Upper lobe of left lung (tissue), 6 donors: ENCODE measurements around the gene PPM1B. TPM values are rescaled to one million over a fixed set of nuclear protein-coding genes. Genes with fewer than 3 reads are reported as not detected.

Experiments used
- ATAC-seq, 2 donors: fragments of 200-7000 bp; cut with Tn5 transposase; one replicate each; pipeline ENCODE4 v1.9.1; 2022; ENCODE audit warnings: mild to moderate bottlenecking in 2 of 2, moderate library complexity in 2 of 2; ENCODE audit not compliant: low FRiP score in 2 of 2
- DNase-seq, 2 donors: peaks; one replicate each; pipeline ENCODE4 v3.0.0-alpha.2; 2019 to 2020
- H3K27ac ChIP-seq, 4 donors: fragments of 200-600 bp; sonication (generic); one replicate each; pipeline ENCODE4 v1.5.1; 2016 to 2019
- H3K27me3 ChIP-seq, 4 donors: fragments of 200-600 bp; sonication (generic); one replicate each; pipeline ENCODE4 v1.5.1; 2017 to 2019
- H3K36me3 ChIP-seq, 4 donors: fragments of 200-600 bp; sonication (generic); one replicate each; pipeline ENCODE4 v1.5.1; 2016 to 2019
- H3K4me1 ChIP-seq, 4 donors: fragments of 200-600 bp; sonication (generic); one replicate each; pipeline ENCODE4 v1.5.1; 2018 to 2019
- H3K4me3 ChIP-seq, 4 donors: fragments of 200-600 bp; sonication (generic); one replicate each; pipeline ENCODE4 v1.5.1; 2017 to 2019; ENCODE audit warnings: mild to moderate bottlenecking in 2 of 4, moderate library complexity in 1 of 4
- H3K9me3 ChIP-seq, 4 donors: fragments of 200-600 bp; sonication (generic); one replicate each; pipeline ENCODE4 v1.5.1; 2018 to 2019
- CTCF ChIP-seq, 6 experiments: fragments of 450-650 bp in 4 of 6; fragments of 200-600 bp in 2 of 6; sonication (generic) in 2 of 6; IDR thresholded peaks; one replicate each; pipeline ENCODE4 v1.5.1; 2016 to 2019; ENCODE audit warnings: antibody characterized with exemption in 6 of 6
- EP300 ChIP-seq, 4 donors: sonication (generic); formaldehyde crosslinking; IDR thresholded peaks; one replicate each; pipeline ENCODE4 v1.5.1; 2017; ENCODE audit warnings: antibody characterized with exemption in 4 of 4, control low read depth in 2 of 4
- POLR2A ChIP-seq, 4 donors: fragments of 450-650 bp; IDR thresholded peaks; one replicate each; pipeline ENCODE4 v1.5.1; 2016 to 2017; ENCODE audit warnings: antibody characterized with exemption in 4 of 4, mild to moderate bottlenecking in 2 of 4
- POLR2AphosphoS5 ChIP-seq, 2 donors: sonication (generic); formaldehyde crosslinking; IDR thresholded peaks; one replicate each; pipeline ENCODE4 v1.5.1; 2017; ENCODE audit warnings: antibody characterized with exemption in 2 of 2
- WGBS, 2 donors: methylation state at CpG; one replicate each; pipeline ENCODE4 v1.1.5; 2017 to 2018; 5-methylcytosine and 5-hydroxymethylcytosine counted together
- total RNA-seq, 6 donors: library from RNA; depleted of rRNA in 4 of 6; stranded (reverse); fragments of >200 nt in 4 of 6; gene quantifications; one replicate each; pipeline versions ENCODE4 v1.1.0 to v1.2.1, GENCODE V29; 2016 to 2021
- donor health status: DM: no; HTN: no; CAD: no; lungs with moderate emphysema.
- donor health status: DM: no; HTN: yes; CAD: no; lungs with severe emphysema.

The PPM1B gene
- total RNA-seq, 6 donors from 2014 or later, result 35.5 to 71.2 (median 45.6) TPM

GRCh38 chr2:44269831-44270230, 101.2 kb downstream of the PPM1B start:
- DNase-seq (no peak), ATAC-seq (no peak)
- no peak for TF ChIP-seq POLR2A (IDR thresholded peaks at IDR 0.05)
- no peak for TF ChIP-seq POLR2AphosphoS5 (IDR thresholded peaks at IDR 0.05)
- TF ChIP-seq CTCF (IDR thresholded peaks at IDR 0.05), result no peak
- no peak for TF ChIP-seq EP300 (IDR thresholded peaks at IDR 0.05)
- WGBS, 2 donors, result 64 to 76% methylated on average over 1 of the region's 1 CpG
- Histone ChIP-seq H3K9me3 (no peaks in the 10 kb centered on the region), H3K4me1 (no peaks in the 10 kb centered on the region), H3K27ac (no peak overlapping the region), H3K27me3 (no peaks in the 10 kb centered on the region), H3K4me3 (no peak overlapping the region), H3K36me3 (no peaks in the 10 kb centered on the region)

GRCh38 chr2:44271296-44271695, 102.6 kb downstream of the PPM1B start:
- H3K27ac ChIP-seq, result no peak overlapping the region
- H3K9me3 ChIP-seq, result no peaks in the 10 kb centered on the region
- no peaks in the 10 kb centered on the region for H3K36me3 ChIP-seq
- TF ChIP-seq POLR2AphosphoS5 (IDR thresholded peaks at IDR 0.05), result no peak
- TF ChIP-seq EP300 (IDR thresholded peaks at IDR 0.05), result no peak
- TF ChIP-seq POLR2A (IDR thresholded peaks at IDR 0.05), result no peak
- no peak for TF ChIP-seq CTCF (IDR thresholded peaks at IDR 0.05)
- no peak for DNase-seq
- ATAC-seq, result no peak
- no peaks in the 10 kb centered on the region for H3K27me3 ChIP-seq
- H3K4me3 ChIP-seq, result no peak overlapping the region
- H3K4me1 ChIP-seq, result no peaks in the 10 kb centered on the region
- WGBS, 2 donors, result 94 to 96% methylated on average over 7 of the region's 7 CpGs

GRCh38 chr2:44273076-44273475, 104.4 kb downstream of the PPM1B start:
- Histone ChIP-seq H3K27me3 (no peaks in the 10 kb centered on the region), H3K27ac (no peak overlapping the region), H3K9me3 (no peaks in the 10 kb centered on the region), H3K4me3 (no peak overlapping the region), H3K36me3 (no peaks in the 10 kb centered on the region), H3K4me1 (no peaks in the 10 kb centered on the region)
- TF ChIP-seq POLR2A (IDR thresholded peaks at IDR 0.05), result no peak
- no peak for TF ChIP-seq POLR2AphosphoS5 (IDR thresholded peaks at IDR 0.05)
- TF ChIP-seq EP300 (IDR thresholded peaks at IDR 0.05), result no peak
- no peak for TF ChIP-seq CTCF (IDR thresholded peaks at IDR 0.05)
- ATAC-seq (no peak), DNase-seq (no peak)
- whole genome bisulfite sequencing, 2 donors, result 67 to 69% methylated on average over 3 of the region's 3 CpGs

- no peak for TF ChIP-seq CTCF (IDR thresholded peaks at IDR 0.05)
- no peak for TF ChIP-seq EP300 (IDR thresholded peaks at IDR 0.05)
- TF ChIP-seq POLR2AphosphoS5 (IDR thresholded peaks at IDR 0.05), result no peak
- TF ChIP-seq POLR2A (IDR thresholded peaks at IDR 0.05), result no peak
- no peaks in the 10 kb centered on the region for H3K9me3 ChIP-seq
- no peak overlapping the region for H3K4me3 ChIP-seq
- 55 to 69% methylated on average over 2 of the region's 2 CpGs for WGBS, 2 donors
- no peaks in the 10 kb centered on the region for H3K27me3 ChIP-seq
- H3K4me1 ChIP-seq, result no peaks in the 10 kb centered on the region
- no peak overlapping the region for H3K27ac ChIP-seq
- ATAC-seq, result no peak
- DNase-seq, result no peak
- no peaks in the 10 kb centered on the region for H3K36me3 ChIP-seq
Observed at GRCh38 chr2:44273596-44273995, 104.9 kb downstream of the PPM1B start.

- no peaks in the 10 kb centered on the region for H3K9me3 ChIP-seq
- H3K4me3 ChIP-seq, result no peak overlapping the region
- ATAC-seq (no peak), DNase-seq (no peak)
- 64 to 69% methylated on average over 2 of the region's 2 CpGs for WGBS, 2 donors
- H3K4me1 ChIP-seq, result no peaks in the 10 kb centered on the region
- no peaks in the 10 kb centered on the region for H3K27me3 ChIP-seq
- H3K27ac ChIP-seq, result no peak overlapping the region
- no peak for TF ChIP-seq EP300 (IDR thresholded peaks at IDR 0.05)
- no peak for TF ChIP-seq POLR2A (IDR thresholded peaks at IDR 0.05)
- no peak for TF ChIP-seq POLR2AphosphoS5 (IDR thresholded peaks at IDR 0.05)
- no peak for TF ChIP-seq CTCF (IDR thresholded peaks at IDR 0.05)
- H3K36me3 ChIP-seq, result no peaks in the 10 kb centered on the region
Observed at GRCh38 chr2:44275927-44276303, 107.2 kb downstream of the PPM1B start.
